ENCODE data around the gene CADPS. TPM values are rescaled to one million over a fixed set of nuclear protein-coding genes. Genes with fewer than 3 reads are reported as not detected.

Gene CADPS
- polyA plus RNA-seq, 1 donor (not counting 4 experiments of a cell fraction or from before 2014, with no cell fraction given): not detected

GRCh38 chr3:62404321-62404720, 470.9 kb downstream of the CADPS start:
- FAIRE-seq: no peak
- Histone ChIP-seq H3K9me3 (ENCODE audit: control insufficient read depth, low read depth, low read length) (no peaks in the 10 kb centered on the region), H3K36me3 (ENCODE audit: control insufficient read depth in 2 of 2, extremely low read depth in 1 of 2, insufficient read depth in 2 of 2, low read length in 2 of 2) (no peaks in the 10 kb centered on the region), H3K4me2 (ENCODE audit: control insufficient read depth, extremely low read depth, insufficient read depth, low read depth, low read length) (no peak overlapping the region), H3K4me1 (ENCODE audit: control insufficient read depth, extremely low read depth, insufficient read depth, low read length) (no peaks in the 10 kb centered on the region), H2AFZ (ENCODE audit: control insufficient read depth, low read length) (no peak overlapping the region), H3K27me3 (ENCODE audit: control insufficient read depth, extremely low read depth, insufficient read depth, low read length) (peaks cover 3% of the 10 kb centered on the region), H4K20me1 (ENCODE audit: control insufficient read depth, extremely low read depth, insufficient read depth, low read length) (no peaks in the 10 kb centered on the region), H3K79me2 (ENCODE audit: control insufficient read depth, insufficient read depth, low read length) (no peaks in the 10 kb centered on the region), H3K9me1 (ENCODE audit: control insufficient read depth, extremely low read depth, insufficient read depth, low read length) (no peaks in the 10 kb centered on the region), H3K4me3 (ENCODE audit: control insufficient read depth in 2 of 3, extremely low read depth in 1 of 3, insufficient read depth in 2 of 3, low read depth in 1 of 3, low read length in 3 of 3) (no peak overlapping the region), H3K9ac (ENCODE audit: control insufficient read depth, extremely low read depth, insufficient read depth, low read length) (no peak overlapping the region), H3K27ac (ENCODE audit: control insufficient read depth, insufficient read depth, low read length) (no peak overlapping the region)
- dilution Hi-C loops (cut with MboI; ENCODE audit: extremely low pct_ligation_motif_present, low sequenced_read_pairs): no loop called here
- no peak for TF ChIP-seq CTCF (optimal IDR thresholded peaks at IDR 0.05 in 1 of 3, IDR thresholded peaks at IDR 0.05 in 1 of 3, conservative IDR thresholded peaks at IDR 0.05 in 1 of 3; ENCODE audit: extremely low read depth in 1 of 3, insufficient read depth in 2 of 3, low read length in 3 of 3)
- no peak for TF ChIP-seq EZH2 (IDR thresholded peaks at IDR 0.05; ENCODE audit: low read length)
- no peak for DNase-seq (ENCODE audit: low read depth, low spot score)

- H3K9ac ChIP-seq (ENCODE audit: control insufficient read depth, extremely low read depth, insufficient read depth, low read length): no peak overlapping the region
- no peaks in the 10 kb centered on the region for H3K9me3 ChIP-seq (ENCODE audit: control insufficient read depth, low read depth, low read length)
- FAIRE-seq (no peak), DNase-seq (ENCODE audit: low read depth, low spot score) (no peak)
- no peaks in the 10 kb centered on the region for H3K4me1 ChIP-seq (ENCODE audit: control insufficient read depth, extremely low read depth, insufficient read depth, low read length)
- TF ChIP-seq CTCF (optimal IDR thresholded peaks at IDR 0.05 in 1 of 3, IDR thresholded peaks at IDR 0.05 in 1 of 3, conservative IDR thresholded peaks at IDR 0.05 in 1 of 3; ENCODE audit: extremely low read depth in 1 of 3, insufficient read depth in 2 of 3, low read length in 3 of 3): no peak
- TF ChIP-seq EZH2 (IDR thresholded peaks at IDR 0.05; ENCODE audit: low read length): no peak
- H3K9me1 ChIP-seq (ENCODE audit: control insufficient read depth, extremely low read depth, insufficient read depth, low read length): no peaks in the 10 kb centered on the region
- H3K4me3 ChIP-seq (ENCODE audit: control insufficient read depth in 2 of 3, extremely low read depth in 1 of 3, insufficient read depth in 2 of 3, low read depth in 1 of 3, low read length in 3 of 3): no peak overlapping the region
- no peaks in the 10 kb centered on the region for H3K36me3 ChIP-seq (ENCODE audit: control insufficient read depth in 2 of 2, extremely low read depth in 1 of 2, insufficient read depth in 2 of 2, low read length in 2 of 2)
- peaks cover 3% of the 10 kb centered on the region for H3K27me3 ChIP-seq (ENCODE audit: control insufficient read depth, extremely low read depth, insufficient read depth, low read length)
- no peak overlapping the region for H3K4me2 ChIP-seq (ENCODE audit: control insufficient read depth, extremely low read depth, insufficient read depth, low read depth, low read length)
- H4K20me1 ChIP-seq (ENCODE audit: control insufficient read depth, extremely low read depth, insufficient read depth, low read length): no peaks in the 10 kb centered on the region
- no peak overlapping the region for H2AFZ ChIP-seq (ENCODE audit: control insufficient read depth, low read length)
- no peak overlapping the region for H3K27ac ChIP-seq (ENCODE audit: control insufficient read depth, insufficient read depth, low read length)
- dilution Hi-C loops (cut with MboI; ENCODE audit: extremely low pct_ligation_motif_present, low sequenced_read_pairs): no loop called here
- no peaks in the 10 kb centered on the region for H3K79me2 ChIP-seq (ENCODE audit: control insufficient read depth, insufficient read depth, low read length)
Measured at GRCh38 chr3:62403765-62404164, 471.5 kb downstream of the CADPS start.
